Astrocyte (in vitro differentiated cells and primary cell): Measurements from ENCODE around the gene NOTCH2.

Source experiments
- CTCF ChIP-seq: IDR thresholded peaks from 2 replicates; pipeline ENCODE4 v1.5.1; 2011; ENCODE audit warnings: low read depth, mild to moderate bottlenecking, inconsistent platforms, low read length, moderate library complexity; ENCODE audit not compliant: insufficient read depth
- EZH2 ChIP-seq: IDR thresholded peaks from 2 replicates; pipeline ENCODE4 v1.6.1; 2012; ENCODE audit warnings: mild to moderate bottlenecking, low read length, inconsistent platforms; ENCODE audit not compliant: insufficient read depth

DNA sequence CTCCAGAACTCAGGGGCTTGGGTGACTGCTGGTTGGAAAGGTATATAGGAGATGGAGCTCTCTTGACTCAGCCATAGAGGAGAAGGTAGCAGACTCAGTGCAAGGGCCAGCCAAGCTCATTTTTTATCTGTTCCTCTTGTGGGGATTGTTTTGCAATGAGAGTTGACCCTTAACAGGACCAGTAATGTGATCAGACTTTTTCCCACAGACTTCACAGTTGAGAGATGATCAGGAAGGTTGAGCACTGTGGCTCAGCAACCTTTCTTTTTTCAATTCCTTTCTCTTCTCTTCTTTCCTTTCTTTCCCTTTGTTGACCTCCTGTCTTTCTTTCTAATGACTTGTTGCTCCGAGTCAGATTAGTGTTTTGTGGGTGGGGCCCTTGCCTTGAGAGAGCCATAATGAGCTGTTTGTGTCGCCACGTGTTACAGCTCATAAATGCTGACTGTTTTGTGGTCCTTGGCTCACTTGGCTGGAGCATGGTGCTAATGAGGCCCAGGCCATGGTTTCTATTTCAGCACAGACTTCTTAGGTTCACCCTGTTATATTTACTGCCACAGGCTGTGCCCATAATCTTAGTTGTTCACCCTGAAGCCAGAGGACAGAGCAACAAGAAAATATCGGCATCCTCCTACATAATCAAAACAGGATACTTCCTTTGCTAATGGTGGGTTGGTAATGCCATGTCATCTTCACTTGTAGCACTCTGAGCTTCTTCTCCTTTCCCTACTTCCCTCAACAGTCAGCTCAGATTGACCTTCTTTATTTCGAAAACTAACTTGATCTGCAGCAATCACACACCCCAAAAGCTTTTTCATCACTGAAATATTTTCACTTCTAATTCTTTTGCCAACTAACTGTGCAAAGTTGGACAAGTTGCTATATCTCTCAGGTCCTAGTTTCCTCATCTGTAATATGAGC lies 187.1 kb downstream of the NOTCH2 start:
- no peak for TF ChIP-seq CTCF
- TF ChIP-seq EZH2: no peak
